Kidney epithelial cell (primary cell): ENCODE results near the gene SPG21. TPM values are rescaled to one million over a fixed set of nuclear protein-coding genes. Genes with fewer than 3 reads are reported as not detected.

Experiments
- DNase-seq: peaks from one replicate; pipeline ENCODE4 v3.0.0-alpha.2; 2010; ENCODE audit warnings: low read depth
- H3K27me3 ChIP-seq: 2 replicates; pipeline ENCODE4 v1.6.0; 2011; ENCODE audit warnings: low read length; ENCODE audit not compliant: control insufficient read depth, insufficient read depth
- H3K36me3 ChIP-seq: 2 replicates; pipeline ENCODE4 v1.5.1; 2011; ENCODE audit warnings: low read length; ENCODE audit not compliant: control insufficient read depth, insufficient read depth
- H3K4me3 ChIP-seq: 2 replicates; pipeline ENCODE4 v1.5.1; 2011; ENCODE audit warnings: low read depth, mild to moderate bottlenecking, control low read depth, low read length
- total RNA-seq: library from RNA; depleted of rRNA; stranded (reverse); fragments of >200 nt; gene quantifications from 2 replicates; pipeline ENCODE4 v1.2.3, GENCODE V29; 2015
- TF ChIP-seq, protein P1 (sequence below): IDR thresholded peaks from 2 replicates; pipeline ENCODE4 v1.5.1; 2011; ENCODE audit warnings: mild to moderate bottlenecking, moderate library complexity, low read length, control low read depth, inconsistent platforms; ENCODE audit not compliant: insufficient read depth, poor library complexity, severe bottlenecking

The SPG21 gene
- total RNA-seq, 1 donor from 2014 or later = 118 TPM

DNA sequence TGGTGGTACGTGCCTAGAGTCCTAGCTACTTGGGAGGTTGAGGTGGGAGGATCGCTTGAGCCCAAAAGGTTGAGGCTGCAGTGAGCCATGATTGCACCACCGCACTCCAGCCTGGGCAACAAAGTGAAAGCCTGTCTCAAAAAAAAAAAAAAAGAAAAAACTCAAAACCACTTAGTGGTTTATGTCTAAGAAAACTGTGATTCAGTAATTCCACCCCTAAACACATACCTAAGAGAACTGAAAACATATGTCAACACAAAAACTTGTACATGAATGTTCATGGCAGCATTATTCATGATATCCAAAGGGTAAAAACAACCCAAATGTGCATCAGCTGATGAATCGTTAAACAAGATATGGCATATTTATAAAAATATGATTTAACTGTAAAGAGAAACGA is 14.3 kb downstream of the SPG21 start:
- Histone ChIP-seq H3K27me3 (no peaks in the 10 kb centered on the region), H3K4me3 (no peak overlapping the region), H3K36me3 (peaks cover 2% of the 10 kb centered on the region)
- TF ChIP-seq, protein P1, sequence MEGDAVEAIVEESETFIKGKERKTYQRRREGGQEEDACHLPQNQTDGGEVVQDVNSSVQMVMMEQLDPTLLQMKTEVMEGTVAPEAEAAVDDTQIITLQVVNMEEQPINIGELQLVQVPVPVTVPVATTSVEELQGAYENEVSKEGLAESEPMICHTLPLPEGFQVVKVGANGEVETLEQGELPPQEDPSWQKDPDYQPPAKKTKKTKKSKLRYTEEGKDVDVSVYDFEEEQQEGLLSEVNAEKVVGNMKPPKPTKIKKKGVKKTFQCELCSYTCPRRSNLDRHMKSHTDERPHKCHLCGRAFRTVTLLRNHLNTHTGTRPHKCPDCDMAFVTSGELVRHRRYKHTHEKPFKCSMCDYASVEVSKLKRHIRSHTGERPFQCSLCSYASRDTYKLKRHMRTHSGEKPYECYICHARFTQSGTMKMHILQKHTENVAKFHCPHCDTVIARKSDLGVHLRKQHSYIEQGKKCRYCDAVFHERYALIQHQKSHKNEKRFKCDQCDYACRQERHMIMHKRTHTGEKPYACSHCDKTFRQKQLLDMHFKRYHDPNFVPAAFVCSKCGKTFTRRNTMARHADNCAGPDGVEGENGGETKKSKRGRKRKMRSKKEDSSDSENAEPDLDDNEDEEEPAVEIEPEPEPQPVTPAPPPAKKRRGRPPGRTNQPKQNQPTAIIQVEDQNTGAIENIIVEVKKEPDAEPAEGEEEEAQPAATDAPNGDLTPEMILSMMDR = no peak
- no peak for DNase-seq

DNA sequence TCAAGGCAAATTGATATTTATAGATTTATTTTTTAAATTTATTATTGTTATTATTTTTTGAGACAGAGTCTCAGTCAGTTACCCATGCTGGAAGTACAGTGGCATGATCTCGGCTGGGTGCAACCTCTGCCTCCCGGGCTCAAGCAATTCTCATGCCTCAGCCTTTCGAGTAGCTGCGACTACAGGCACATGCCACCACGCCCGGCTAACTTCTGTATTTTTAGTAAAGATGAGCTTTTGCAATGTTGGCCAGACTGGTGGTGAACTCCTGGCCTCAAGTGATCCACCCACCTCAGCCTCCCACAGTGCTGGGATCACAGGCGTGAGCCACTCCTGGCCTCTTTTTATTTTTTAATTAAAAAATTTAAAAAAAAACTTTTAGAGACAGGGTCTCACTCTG is 19.0 kb downstream of the SPG21 start:
- Histone ChIP-seq H3K36me3 (peaks cover 4% of the 10 kb centered on the region), H3K27me3 (no peaks in the 10 kb centered on the region), H3K4me3 (no peak overlapping the region)
- DNase-seq = no peak
- TF ChIP-seq, protein P1 = no peak

DNA sequence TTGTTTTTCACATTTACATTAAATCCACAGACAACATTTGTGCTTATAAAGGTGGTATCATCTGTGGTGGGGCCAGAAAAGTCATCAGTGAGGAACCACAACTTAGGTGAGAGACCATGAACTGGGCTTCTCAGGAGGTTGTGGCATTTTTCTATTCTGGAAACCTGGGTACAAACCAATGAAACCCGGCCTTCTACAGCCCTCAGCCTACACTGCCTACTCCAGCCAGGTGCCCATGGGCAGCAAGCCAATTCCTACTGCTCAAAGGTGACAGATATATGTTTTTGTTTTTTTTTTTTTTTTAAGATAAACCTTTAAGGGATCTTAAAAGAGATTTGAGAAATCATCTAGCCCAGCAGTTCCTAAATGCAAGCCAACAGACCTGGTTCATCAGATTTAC is 20.3 kb downstream of the SPG21 start:
- TF ChIP-seq, protein P1 = no peak
- DNase-seq = no peak

DNA sequence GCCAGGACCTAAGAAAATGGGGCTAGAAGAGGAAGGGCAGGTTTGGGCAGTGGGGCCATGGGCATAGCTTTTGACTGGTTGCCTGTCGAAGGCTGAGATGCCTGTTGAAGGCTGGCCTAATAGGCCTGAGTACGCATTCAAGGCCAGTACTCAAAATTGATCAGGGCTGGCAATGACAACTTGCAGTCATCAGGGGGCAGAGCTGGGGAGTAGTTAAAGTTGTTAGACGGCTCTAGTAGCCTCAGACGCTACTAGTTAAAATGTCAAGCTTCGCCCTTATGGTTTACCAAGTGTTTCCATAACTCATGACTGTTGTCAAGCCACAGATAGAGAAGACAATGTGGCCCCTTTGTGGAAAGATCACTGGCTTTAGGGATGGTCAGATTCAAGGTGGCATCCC is 28.7 kb downstream of the SPG21 start:
- DNase-seq = no peak
- peaks cover 5% of the 10 kb centered on the region for H3K36me3 ChIP-seq
- TF ChIP-seq, protein P1 = no peak
- H3K27me3 ChIP-seq = no peaks in the 10 kb centered on the region
- H3K4me3 ChIP-seq = no peak overlapping the region

More for the DNA sequence above, 20.3 kb downstream of the SPG21 start:
- Histone ChIP-seq H3K27me3 (no peaks in the 10 kb centered on the region), H3K4me3 (no peak overlapping the region), H3K36me3 (peaks cover 4% of the 10 kb centered on the region)

DNA sequence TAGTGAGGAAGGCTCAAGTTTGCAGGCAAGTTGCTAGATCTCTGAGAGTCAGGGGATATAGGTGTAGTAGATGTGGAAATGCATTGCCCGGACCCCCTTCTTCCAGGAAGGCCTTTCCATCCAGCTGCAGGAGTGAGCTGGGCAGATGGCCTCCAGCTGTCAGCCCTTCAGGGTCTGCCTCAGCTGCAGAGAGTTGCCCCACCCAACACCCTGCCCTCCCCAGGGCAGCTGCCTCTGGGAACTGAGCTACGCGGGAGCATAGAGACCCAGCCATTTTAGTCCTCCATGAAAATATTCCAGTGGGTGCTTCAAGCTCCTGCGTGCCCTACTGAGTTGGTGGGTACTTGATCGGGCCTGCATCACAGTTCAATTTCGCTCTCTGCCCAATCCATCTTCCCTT is 29.6 kb downstream of the SPG21 start:
- no peaks in the 10 kb centered on the region for H3K27me3 ChIP-seq
- no peak overlapping the region for H3K4me3 ChIP-seq
- H3K36me3 ChIP-seq = peaks cover 5% of the 10 kb centered on the region
- TF ChIP-seq, protein P1 = no peak
- DNase-seq = no peak

DNA sequence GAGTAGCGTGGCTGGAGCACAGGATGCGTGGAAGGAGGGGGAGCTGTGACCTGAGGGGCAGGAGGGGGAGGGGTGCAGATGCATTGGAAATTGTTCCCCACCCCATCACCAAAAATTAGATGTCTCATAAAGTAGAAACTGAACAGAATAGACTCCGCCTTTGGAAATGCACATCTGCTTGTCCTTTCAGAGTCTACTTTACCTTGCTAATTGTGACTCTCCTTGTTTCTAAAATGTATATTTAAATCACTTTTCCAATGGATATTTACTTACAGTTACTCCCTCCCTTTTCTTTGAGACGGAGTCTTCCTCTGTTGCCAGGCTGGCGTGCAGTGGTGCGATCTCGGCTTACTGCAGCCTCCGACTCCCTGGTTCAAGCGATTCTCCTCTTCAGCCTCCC is 30.6 kb downstream of the SPG21 start:
- Histone ChIP-seq H3K4me3 (no peak overlapping the region), H3K27me3 (no peaks in the 10 kb centered on the region), H3K36me3 (peaks cover 5% of the 10 kb centered on the region)
- DNase-seq = no peak
- TF ChIP-seq, protein P1 = no peak
